H9 (cell line): ENCODE measurements around the gene PPP1R12B. TPM values are rescaled to one million over a fixed set of nuclear protein-coding genes. Genes with fewer than 3 reads are reported as not detected.

Experiments
- DNase-seq: peaks from one replicate; pipeline ENCODE4 v3.0.0-alpha.2; 2017
- H2AFZ ChIP-seq: one replicate; pipeline ENCODE4 v1.6.1; 2013; ENCODE audit warnings: mild to moderate bottlenecking, low read length, control low read depth, moderate library complexity
- H2AK5ac ChIP-seq: 2 replicates; pipeline ENCODE4 v1.6.1; 2013; ENCODE audit warnings: low read length, control low read depth, mixed read lengths; ENCODE audit not compliant: insufficient read length
- H2BK120ac ChIP-seq: one replicate; pipeline ENCODE4 v1.6.1; 2013; ENCODE audit warnings: low read depth, mild to moderate bottlenecking, low read length, control low read depth, inconsistent platforms; ENCODE audit not compliant: poor library complexity, severe bottlenecking
- H2BK12ac ChIP-seq: 2 replicates; pipeline ENCODE4 v1.6.1; 2013; ENCODE audit warnings: low read length, control low read depth, mixed read lengths, low read depth; ENCODE audit not compliant: insufficient read length
- H2BK15ac ChIP-seq: 2 replicates; pipeline ENCODE4 v1.6.1; 2013; ENCODE audit warnings: low read depth, low read length, control low read depth
- H2BK20ac ChIP-seq: one replicate; pipeline ENCODE4 v1.6.1; 2013; ENCODE audit warnings: low read depth, mild to moderate bottlenecking, low read length, control low read depth, inconsistent platforms; ENCODE audit not compliant: poor library complexity, severe bottlenecking
- H2BK5ac ChIP-seq: 2 replicates; pipeline ENCODE4 v1.6.1; 2013; ENCODE audit warnings: low read length, control low read depth, mixed read lengths; ENCODE audit not compliant: insufficient read length
- H3K14ac ChIP-seq: 2 replicates; pipeline ENCODE4 v1.6.1; 2013; ENCODE audit warnings: low read length, control low read depth; ENCODE audit not compliant: insufficient read depth
- H3K18ac ChIP-seq: 2 replicates; pipeline ENCODE4 v1.6.1; 2013; ENCODE audit warnings: low read depth, mild to moderate bottlenecking, mixed read lengths, low read length, control low read depth; ENCODE audit not compliant: insufficient read length
- H3K23ac ChIP-seq: 2 replicates; pipeline ENCODE4 v1.6.1; 2013; ENCODE audit warnings: low read length, control low read depth, mixed read lengths, low read depth; ENCODE audit not compliant: insufficient read length
- H3K23me2 ChIP-seq: 2 replicates; pipeline ENCODE4 v1.6.1; 2013; ENCODE audit warnings: low read depth, mild to moderate bottlenecking, mixed read lengths, low read length, control low read depth; ENCODE audit not compliant: insufficient read length, poor library complexity, severe bottlenecking
- H3K27ac ChIP-seq: 2 replicates; pipeline ENCODE4 v1.5.1; 2013; ENCODE audit warnings: low read length, control low read depth, mixed read lengths, low read depth; ENCODE audit not compliant: insufficient read length
- H3K27me3 ChIP-seq: 2 replicates; pipeline ENCODE4 v1.6.1; 2013; ENCODE audit warnings: low read length, control low read depth, inconsistent platforms; ENCODE audit not compliant: insufficient read depth
- H3K4ac ChIP-seq: 2 replicates; pipeline ENCODE4 v1.6.1; 2013; ENCODE audit warnings: low read depth, mild to moderate bottlenecking, control low read depth, inconsistent platforms, low read length, moderate library complexity
- H3K4me1 ChIP-seq: 2 replicates; pipeline ENCODE4 v1.6.1; 2013; ENCODE audit warnings: low read length, control low read depth, inconsistent platforms; ENCODE audit not compliant: insufficient read depth
- H3K4me2 ChIP-seq: 2 replicates; pipeline ENCODE4 v1.6.1; 2013; ENCODE audit warnings: low read length, control low read depth, mixed read lengths; ENCODE audit not compliant: insufficient read length, insufficient read depth
- H3K56ac ChIP-seq: 2 replicates; pipeline ENCODE4 v1.6.1; 2013; ENCODE audit warnings: low read depth, mild to moderate bottlenecking, mixed read lengths, low read length, control low read depth; ENCODE audit not compliant: insufficient read length
- H3K79me1 ChIP-seq: 2 replicates; pipeline ENCODE4 v1.6.1; 2013; ENCODE audit warnings: low read depth, mild to moderate bottlenecking, moderate library complexity, low read length, control low read depth, inconsistent platforms; ENCODE audit not compliant: insufficient read depth, poor library complexity, severe bottlenecking
- H3K79me2 ChIP-seq: 2 replicates; pipeline ENCODE4 v1.6.1; 2013; ENCODE audit warnings: low read length, control low read depth, inconsistent platforms; ENCODE audit not compliant: insufficient read depth
- H3K9ac ChIP-seq: 2 replicates; pipeline ENCODE4 v1.6.1; 2013; ENCODE audit warnings: low read length, control low read depth, mixed read lengths; ENCODE audit not compliant: insufficient read length; ENCODE audit errors: extremely low read depth
- H3K9me3 ChIP-seq: one replicate; pipeline ENCODE4 v1.6.1; 2013; ENCODE audit warnings: low read depth, low read length, inconsistent platforms; ENCODE audit not compliant: control insufficient read depth
- H3T11ph ChIP-seq: one replicate; pipeline ENCODE4 v1.6.1; 2013; ENCODE audit warnings: mild to moderate bottlenecking, low read length, control low read depth, inconsistent platforms
- H4K20me1 ChIP-seq: one replicate; pipeline ENCODE4 v1.6.1; 2013; ENCODE audit not compliant: control insufficient read depth, insufficient read length, insufficient read depth
- H4K5ac ChIP-seq: 2 replicates; pipeline ENCODE4 v1.6.1; 2013; ENCODE audit warnings: low read depth, mild to moderate bottlenecking, mixed read lengths, low read length, control low read depth; ENCODE audit not compliant: insufficient read length
- H4K8ac ChIP-seq: replicated peaks from 2 replicates; pipeline ENCODE4 v1.6.1; 2013; ENCODE audit warnings: low read length, control low read depth, mixed read lengths, low read depth; ENCODE audit not compliant: insufficient read length
- H4K91ac ChIP-seq: 2 replicates; pipeline ENCODE4 v1.6.1; 2013; ENCODE audit warnings: low read depth, mild to moderate bottlenecking, moderate library complexity, mixed read lengths, low read length, control low read depth; ENCODE audit not compliant: insufficient read length
- H3K27ac Mint-ChIP-seq, 3 experiments: 2 replicates in 2 of 3; 3 replicates in 1 of 3; pipeline ENCODE4 v1.8.0; 2020 to 2021; ENCODE audit warnings: mixed read lengths in 3 of 3, mild to moderate bottlenecking in 1 of 3, moderate library complexity in 1 of 3
- H3K27me3 Mint-ChIP-seq: 2 replicates; pipeline ENCODE4 v1.8.0; 2021; ENCODE audit warnings: low read depth, mild to moderate bottlenecking, moderate library complexity, mixed read lengths
- H3K36me3 Mint-ChIP-seq, 3 experiments: 2 replicates in 2 of 3; 3 replicates in 1 of 3; pipeline ENCODE4 v1.8.0; 2020 to 2021; ENCODE audit warnings: low read depth in 3 of 3, mixed read lengths in 3 of 3; ENCODE audit not compliant: insufficient read depth in 1 of 3
- H3K4me1 Mint-ChIP-seq, 2 experiments: 2 replicates each; pipeline ENCODE4 v1.8.0; 2020; ENCODE audit warnings: mixed read lengths in 2 of 2
- H3K4me3 Mint-ChIP-seq, 2 experiments: 2 replicates in 1 of 2; 3 replicates in 1 of 2; pipeline ENCODE4 v1.8.0; 2020 to 2021; ENCODE audit warnings: mild to moderate bottlenecking in 2 of 2, mixed read lengths in 2 of 2, moderate library complexity in 1 of 2
- H3K9me3 Mint-ChIP-seq, 2 experiments: 2 replicates in 1 of 2; 3 replicates in 1 of 2; pipeline ENCODE4 v1.8.0; 2020; ENCODE audit warnings: mild to moderate bottlenecking in 2 of 2, mixed read lengths in 2 of 2, moderate library complexity in 1 of 2
- CTCF ChIP-seq: fragments of 200-600 bp; sonication (generic); conservative IDR thresholded peaks from 3 replicates; pipeline ENCODE4 v1.8.0; 2021; ENCODE audit warnings: antibody characterized with exemption, mild to moderate bottlenecking
- total RNA-seq: library from RNA; stranded (reverse); gene quantifications from 2 replicates; pipeline ENCODE4 v1.2.1, GENCODE V29; 2021

PPP1R12B gene
- total RNA-seq, 1 experiment from 2014 or later = 12.9 TPM

GRCh38 chr1:202316186-202316585 is 32.3 kb upstream of the PPP1R12B start:
- Histone ChIP-seq H3K14ac (no peak overlapping the region), H3K27me3 (no peaks in the 10 kb centered on the region), H2AK5ac (no peak overlapping the region), H3K56ac (no peak overlapping the region), H3K79me2 (no peaks in the 10 kb centered on the region), H3K23ac (no peak overlapping the region), H3K4me1 (no peaks in the 10 kb centered on the region), H3K4me2 (no peak overlapping the region), H3K27ac (no peak overlapping the region), H3K9me3 (no peaks in the 10 kb centered on the region), H3K9ac (no peak overlapping the region), H4K91ac (no peak overlapping the region), H2BK20ac (no peak overlapping the region), H2AFZ (no peak overlapping the region), H3K79me1 (no peaks in the 10 kb centered on the region), H2BK5ac (no peak overlapping the region), H3K4ac (no peak overlapping the region), H3K23me2 (no peaks in the 10 kb centered on the region), H3T11ph (no peak overlapping the region), H2BK120ac (no peak overlapping the region), H3K18ac (no peak overlapping the region), H2BK12ac (no peak overlapping the region), H4K5ac (no peak overlapping the region), H4K8ac (no peak overlapping the region), H4K20me1 (no peaks in the 10 kb centered on the region), H2BK15ac (no peak overlapping the region)
- DNase-seq = no peak
- no peak overlapping the region; a peak in 1 of 7 replicates for H3K27ac Mint-ChIP-seq
- peaks cover 2% of the 10 kb centered on the region; the same call in 1 of the 2 replicates for H3K27me3 Mint-ChIP-seq
- peaks cover 7% of the 10 kb centered on the region in 2 experiments for H3K4me1 Mint-ChIP-seq
- H3K9me3 Mint-ChIP-seq = no peaks in the 10 kb centered on the region
- H3K4me3 Mint-ChIP-seq = no peak overlapping the region
- TF ChIP-seq CTCF = no peak
- no peaks in the 10 kb centered on the region for H3K36me3 Mint-ChIP-seq
